Tibial nerve (tissue), 4 donors: ENCODE measurements around the gene INPP5A. TPM values are rescaled to one million over a fixed set of nuclear protein-coding genes. Genes with fewer than 3 reads are reported as not detected.

Experiments
- DNase-seq, 2 donors: peaks; one replicate each; pipeline ENCODE4 v3.0.0-alpha.2; 2019; ENCODE audit warnings: low spot score in 2 of 2
- H3K27ac ChIP-seq, 4 donors: fragments of 200-600 bp; sonication (generic) in 3 of 4; one replicate each; pipeline ENCODE4 v1.5.1; 2017 to 2019; ENCODE audit warnings: mild to moderate bottlenecking in 1 of 4
- H3K27me3 ChIP-seq, 2 donors: fragments of 200-600 bp; sonication (generic) in 1 of 2; one replicate each; pipeline versions ENCODE4 v1.5.1 to v1.6.0; 2017 to 2019
- H3K36me3 ChIP-seq, 3 donors: fragments of 200-600 bp; sonication (generic); one replicate each; pipeline ENCODE4 v1.5.1; 2018 to 2019
- H3K4me1 ChIP-seq, 4 donors: fragments of 200-600 bp; sonication (generic) in 3 of 4; one replicate each; pipeline ENCODE4 v1.5.1; 2017 to 2019
- H3K4me3 ChIP-seq, 4 donors: fragments of 200-600 bp; sonication (generic) in 3 of 4; one replicate each; pipeline ENCODE4 v1.5.1; 2017 to 2019; ENCODE audit warnings: mild to moderate bottlenecking in 1 of 4, moderate library complexity in 1 of 4
- H3K9me3 ChIP-seq, 4 donors: fragments of 200-600 bp; sonication (generic) in 3 of 4; one replicate each; pipeline ENCODE4 v1.5.1; 2017 to 2019
- CTCF ChIP-seq, 5 experiments: fragments of 200-600 bp in 3 of 5; fragments of 450-650 bp in 2 of 5; sonication (generic) in 3 of 5; IDR thresholded peaks; one replicate each; pipeline ENCODE4 v1.5.1; 2016 to 2019; ENCODE audit warnings: antibody characterized with exemption in 5 of 5, mild to moderate bottlenecking in 3 of 5, moderate library complexity in 2 of 5
- EP300 ChIP-seq, 2 donors: sonication (generic); formaldehyde crosslinking; IDR thresholded peaks; one replicate each; pipeline ENCODE4 v1.6.1; 2017; ENCODE audit warnings: antibody characterized with exemption in 2 of 2, mild to moderate bottlenecking in 1 of 2
- POLR2A ChIP-seq, 2 donors: fragments of 450-650 bp; IDR thresholded peaks; one replicate each; pipeline ENCODE4 v1.6.1; 2017; ENCODE audit warnings: antibody characterized with exemption in 2 of 2, mild to moderate bottlenecking in 2 of 2, moderate library complexity in 2 of 2
- WGBS, 2 donors: methylation state at CpG; one replicate each; pipeline ENCODE4 v1.1.5; 2018; 5-methylcytosine and 5-hydroxymethylcytosine counted together
- total RNA-seq, 4 donors: library from RNA; depleted of rRNA; stranded (reverse); fragments of >200 nt; gene quantifications; one replicate each; pipeline ENCODE4 v1.1.0, GENCODE V29; 2016

Gene INPP5A
- total RNA-seq, 4 donors from 2014 or later, result 73.8 to 101 (median 86.2) TPM

- Histone ChIP-seq H3K36me3 (peaks cover 0 to 7% (median 0%) of the 10 kb centered on the region in 3 donors), H3K27me3 (no peaks in the 10 kb centered on the region), H3K9me3 (no peaks in the 10 kb centered on the region), H3K4me1 (peaks cover 0 to 39% (median 4%) of the 10 kb centered on the region in 4 donors), H3K4me3 (no peak overlapping the region), H3K27ac (no peak overlapping the region)
- WGBS, 2 donors, result 89 to 90% methylated on average over 27 of the region's 33 CpGs
- TF ChIP-seq CTCF (IDR thresholded peaks at IDR 0.05), result no peak
- no peak for TF ChIP-seq EP300 (IDR thresholded peaks at IDR 0.05)
- no peak for TF ChIP-seq POLR2A (IDR thresholded peaks at IDR 0.05)
- no peak for DNase-seq
These were observed 20.3 kb downstream of the INPP5A start for GRCh38 chr10:132557696-132558515.

- Histone ChIP-seq H3K4me1 (peaks cover 0 to 42% (median 4%) of the 10 kb centered on the region in 4 donors), H3K4me3 (no peak overlapping the region), H3K36me3 (peaks cover 0 to 7% (median 0%) of the 10 kb centered on the region in 3 donors), H3K27me3 (no peaks in the 10 kb centered on the region), H3K27ac (no peak overlapping the region), H3K9me3 (no peaks in the 10 kb centered on the region)
- no peak for TF ChIP-seq EP300 (IDR thresholded peaks at IDR 0.05)
- TF ChIP-seq POLR2A (IDR thresholded peaks at IDR 0.05), result no peak
- no peak for TF ChIP-seq CTCF (IDR thresholded peaks at IDR 0.05)
- WGBS, 2 donors, result 83 to 86% methylated on average over 31 to 32 of the region's 32 CpGs
- no peak for DNase-seq
These were observed 21.2 kb downstream of the INPP5A start for GRCh38 chr10:132558516-132559413.

- DNase-seq, result no peak
- H3K9me3 ChIP-seq, result no peaks in the 10 kb centered on the region
- H3K4me3 ChIP-seq, result no peak overlapping the region
- peaks cover 0 to 37% (median 4%) of the 10 kb centered on the region in 4 donors for H3K4me1 ChIP-seq
- peaks cover 0 to 7% (median 0%) of the 10 kb centered on the region in 3 donors for H3K36me3 ChIP-seq
- no peak for TF ChIP-seq EP300 (IDR thresholded peaks at IDR 0.05)
- H3K27ac ChIP-seq, result no peak overlapping the region
- H3K27me3 ChIP-seq, result no peaks in the 10 kb centered on the region
- 90 to 92% methylated on average over 11 of the region's 11 CpGs for WGBS, 2 donors
These were observed 22.0 kb downstream of the INPP5A start for GRCh38 chr10:132559538-132559937.

GRCh38 chr10:132560241-132560731, 22.7 kb downstream of the INPP5A start:
- Histone ChIP-seq H3K36me3 (peaks cover 0 to 7% (median 0%) of the 10 kb centered on the region in 3 donors), H3K9me3 (no peaks in the 10 kb centered on the region), H3K4me3 (no peak overlapping the region), H3K27ac (no peak overlapping the region), H3K27me3 (no peaks in the 10 kb centered on the region), H3K4me1 (peaks cover 0 to 30% (median 2%) of the 10 kb centered on the region in 4 donors)
- TF ChIP-seq POLR2A (IDR thresholded peaks at IDR 0.05) (no peak), CTCF (IDR thresholded peaks at IDR 0.05) (no peak), EP300 (IDR thresholded peaks at IDR 0.05) (no peak)
- 48 to 55% methylated on average over 10 of the region's 10 CpGs for WGBS, 2 donors
- no peak for DNase-seq

GRCh38 chr10:132562177-132562915, 24.8 kb downstream of the INPP5A start:
- H3K27ac ChIP-seq, result no peak overlapping the region
- H3K27me3 ChIP-seq, result no peaks in the 10 kb centered on the region
- H3K4me1 ChIP-seq, result peaks cover 0 to 22% (median 2%) of the 10 kb centered on the region in 4 donors
- WGBS, 2 donors, result 92 to 95% methylated on average over 20 to 27 of the region's 29 CpGs
- no peak overlapping the region for H3K4me3 ChIP-seq
- no peak for DNase-seq
- peaks cover 0 to 7% (median 0%) of the 10 kb centered on the region in 3 donors for H3K36me3 ChIP-seq
- H3K9me3 ChIP-seq, result no peaks in the 10 kb centered on the region
- no peak for TF ChIP-seq CTCF (IDR thresholded peaks at IDR 0.05)
- no peak for TF ChIP-seq EP300 (IDR thresholded peaks at IDR 0.05)
- no peak for TF ChIP-seq POLR2A (IDR thresholded peaks at IDR 0.05)
